GM20000 (cell line): ENCODE measurements around the gene ARFGAP1.

ENCODE experiments used
- DNase-seq: peaks from one replicate; pipeline ENCODE4 v3.0.0; 2012; ENCODE audit warnings: low spot score
- TF ChIP-seq, protein P1 (sequence below): IDR thresholded peaks from 2 replicates; pipeline ENCODE4 v1.5.1; 2012; ENCODE audit warnings: mild to moderate bottlenecking, control low read depth; ENCODE audit errors: extremely low read depth, missing control alignments

ARFGAP1 gene

DNA sequence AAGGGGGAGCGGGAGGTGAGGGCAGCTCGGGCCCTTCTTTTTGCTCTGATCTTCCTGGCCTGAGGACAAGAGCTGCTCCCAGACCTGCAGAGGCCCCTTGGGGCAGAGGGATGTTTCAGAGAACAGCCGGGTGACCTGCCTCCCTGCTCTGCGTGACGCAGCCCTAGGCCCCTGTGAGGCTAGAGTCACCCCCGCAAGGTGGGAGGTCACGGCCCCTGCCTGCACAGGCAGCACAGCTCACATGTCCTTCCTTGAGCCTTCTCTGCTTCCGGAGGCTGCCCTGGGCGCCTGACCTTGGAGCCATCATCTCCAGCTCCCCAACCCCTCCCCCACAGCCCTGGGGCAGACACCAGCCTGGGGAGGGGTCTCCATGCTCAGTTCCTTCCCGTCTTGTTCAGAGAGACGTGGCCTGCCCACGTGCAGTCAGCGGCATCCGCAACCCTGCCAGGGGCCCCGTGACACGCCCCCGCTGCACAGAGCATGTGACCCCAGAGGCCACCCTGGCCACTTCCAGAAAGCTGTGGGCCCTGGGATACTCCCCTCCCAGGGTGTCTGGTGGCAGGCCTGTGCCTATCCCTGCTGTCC is 37.1 kb upstream of the ARFGAP1 start, which contains the start of gene BIRC7:
TSS of gene BIRC7 (plus strand) at position 507 of the 585 bp plus-strand sequence. CDS start 192 bp downstream, outside the sequence.
- no peak for DNase-seq
- TF ChIP-seq, protein P1, sequence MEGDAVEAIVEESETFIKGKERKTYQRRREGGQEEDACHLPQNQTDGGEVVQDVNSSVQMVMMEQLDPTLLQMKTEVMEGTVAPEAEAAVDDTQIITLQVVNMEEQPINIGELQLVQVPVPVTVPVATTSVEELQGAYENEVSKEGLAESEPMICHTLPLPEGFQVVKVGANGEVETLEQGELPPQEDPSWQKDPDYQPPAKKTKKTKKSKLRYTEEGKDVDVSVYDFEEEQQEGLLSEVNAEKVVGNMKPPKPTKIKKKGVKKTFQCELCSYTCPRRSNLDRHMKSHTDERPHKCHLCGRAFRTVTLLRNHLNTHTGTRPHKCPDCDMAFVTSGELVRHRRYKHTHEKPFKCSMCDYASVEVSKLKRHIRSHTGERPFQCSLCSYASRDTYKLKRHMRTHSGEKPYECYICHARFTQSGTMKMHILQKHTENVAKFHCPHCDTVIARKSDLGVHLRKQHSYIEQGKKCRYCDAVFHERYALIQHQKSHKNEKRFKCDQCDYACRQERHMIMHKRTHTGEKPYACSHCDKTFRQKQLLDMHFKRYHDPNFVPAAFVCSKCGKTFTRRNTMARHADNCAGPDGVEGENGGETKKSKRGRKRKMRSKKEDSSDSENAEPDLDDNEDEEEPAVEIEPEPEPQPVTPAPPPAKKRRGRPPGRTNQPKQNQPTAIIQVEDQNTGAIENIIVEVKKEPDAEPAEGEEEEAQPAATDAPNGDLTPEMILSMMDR: no peak

DNA sequence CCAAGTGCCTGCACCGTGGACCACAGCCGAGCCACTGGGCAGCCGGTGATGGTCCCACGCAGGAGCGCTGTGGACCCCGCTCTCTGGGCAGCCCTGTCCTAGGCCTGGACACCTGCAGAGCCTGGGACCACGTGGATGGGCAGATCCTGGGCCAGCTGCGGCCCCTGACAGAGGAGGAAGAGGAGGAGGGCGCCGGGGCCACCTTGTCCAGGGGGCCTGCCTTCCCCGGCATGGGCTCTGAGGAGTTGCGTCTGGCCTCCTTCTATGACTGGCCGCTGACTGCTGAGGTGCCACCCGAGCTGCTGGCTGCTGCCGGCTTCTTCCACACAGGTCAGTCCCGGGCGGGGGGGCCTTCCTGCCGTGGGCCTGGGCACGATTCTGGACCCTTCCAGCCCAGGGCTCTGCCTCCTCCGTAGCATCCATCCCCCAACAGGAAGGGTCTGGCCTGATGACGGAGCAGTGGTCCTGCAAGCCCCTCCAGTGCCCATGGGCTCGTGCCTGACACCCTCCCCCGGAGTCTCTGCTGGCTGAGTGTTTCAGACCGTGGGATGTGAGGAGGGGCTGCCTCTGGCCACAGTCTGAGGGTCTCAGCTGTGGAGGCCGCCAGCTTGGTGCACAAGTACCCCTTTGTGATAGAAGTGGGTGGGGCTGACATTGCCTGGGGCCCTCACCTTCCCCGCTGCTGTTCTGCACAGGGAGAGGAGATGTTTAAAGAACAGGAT is 36.3 kb upstream of the ARFGAP1 start:
- no peak for DNase-seq
- TF ChIP-seq, protein P1: no peak

DNA sequence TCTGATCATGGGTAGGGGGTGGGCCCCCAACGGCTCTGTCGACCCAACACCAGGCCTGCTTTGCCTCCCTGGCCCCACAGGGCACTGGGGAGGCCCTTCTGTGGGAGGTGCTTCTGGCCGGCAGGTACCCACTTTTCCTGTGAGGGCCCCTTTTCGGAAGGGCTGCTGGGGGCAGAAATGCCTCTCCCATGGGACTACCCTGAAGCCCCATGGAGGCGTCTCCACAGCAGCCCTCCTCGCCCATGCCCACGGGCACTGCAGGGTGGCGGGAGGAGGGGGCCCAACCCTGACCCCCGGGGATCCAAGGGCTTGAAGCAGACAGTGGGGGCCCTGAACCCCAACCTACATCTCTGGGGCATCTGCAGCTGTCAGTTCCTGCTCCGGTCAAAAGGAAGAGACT is 34.6 kb upstream of the ARFGAP1 start:
- TF ChIP-seq, protein P1: no peak
- DNase-seq: no peak

DNA sequence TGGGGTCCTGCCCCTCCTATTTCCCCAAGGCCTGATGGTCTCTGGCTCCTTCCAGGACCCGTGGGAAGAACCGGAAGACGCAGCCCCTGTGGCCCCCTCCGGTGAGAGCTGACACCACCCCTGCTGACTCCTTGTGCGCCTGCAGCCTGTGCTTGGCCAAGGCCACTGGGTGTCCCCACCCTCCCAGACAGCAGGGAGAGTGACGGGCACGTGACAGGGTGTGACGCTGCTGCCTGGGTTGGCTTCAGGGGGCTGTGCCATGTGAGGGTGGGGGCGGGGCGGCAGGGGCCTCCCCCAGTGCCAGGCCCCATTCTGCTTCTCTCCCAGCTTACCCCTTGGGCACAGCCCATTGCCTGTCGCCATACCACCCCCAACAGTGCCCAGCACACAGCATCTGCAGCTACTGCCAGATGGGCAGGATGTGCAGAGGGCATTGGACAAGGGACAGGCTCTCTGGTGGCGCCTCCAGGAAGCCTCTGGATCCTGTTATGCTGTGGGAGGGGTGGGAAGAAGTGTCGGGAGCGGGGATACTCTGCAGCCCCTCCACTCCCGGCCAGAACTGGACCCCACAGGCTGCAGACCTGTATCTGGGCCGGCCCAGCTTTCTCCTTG is 34.0 kb upstream of the ARFGAP1 start:
- TF ChIP-seq, protein P1: no peak
- no peak for DNase-seq

DNA sequence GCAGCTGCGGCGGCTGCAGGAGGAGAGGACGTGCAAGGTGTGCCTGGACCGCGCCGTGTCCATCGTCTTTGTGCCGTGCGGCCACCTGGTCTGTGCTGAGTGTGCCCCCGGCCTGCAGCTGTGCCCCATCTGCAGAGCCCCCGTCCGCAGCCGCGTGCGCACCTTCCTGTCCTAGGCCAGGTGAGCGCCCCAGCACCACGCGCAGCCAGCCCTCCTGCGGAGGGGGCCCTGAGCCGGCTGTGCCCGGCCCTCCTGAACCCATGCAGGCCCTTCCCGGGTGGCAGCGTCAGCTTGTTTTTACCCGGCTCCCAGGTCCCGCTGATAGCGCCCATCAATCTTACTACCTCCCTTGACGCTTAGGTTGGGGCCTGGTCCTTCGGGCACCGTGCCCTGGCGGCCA is 33.2 kb upstream of the ARFGAP1 start:
- DNase-seq: no peak
- TF ChIP-seq, protein P1: no peak

DNA sequence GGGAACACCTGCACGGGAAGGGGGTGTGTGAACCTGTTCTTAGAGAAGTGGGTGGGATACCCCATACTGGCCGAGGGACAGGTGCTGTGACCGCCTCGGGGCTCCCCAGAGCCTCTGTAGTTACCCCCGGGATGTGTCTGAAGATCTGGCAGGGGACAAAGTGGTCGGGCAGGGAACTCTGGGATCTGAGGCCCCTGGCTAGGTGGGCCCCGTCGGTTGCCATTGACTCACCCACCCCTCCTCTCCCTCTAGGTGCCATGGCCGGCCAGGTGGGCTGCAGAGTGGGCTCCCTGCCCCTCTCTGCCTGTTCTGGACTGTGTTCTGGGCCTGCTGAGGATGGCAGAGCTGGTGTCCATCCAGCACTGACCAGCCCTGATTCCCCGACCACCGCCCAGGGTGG is 32.6 kb upstream of the ARFGAP1 start:
- no peak for DNase-seq
- TF ChIP-seq, protein P1: no peak

DNA sequence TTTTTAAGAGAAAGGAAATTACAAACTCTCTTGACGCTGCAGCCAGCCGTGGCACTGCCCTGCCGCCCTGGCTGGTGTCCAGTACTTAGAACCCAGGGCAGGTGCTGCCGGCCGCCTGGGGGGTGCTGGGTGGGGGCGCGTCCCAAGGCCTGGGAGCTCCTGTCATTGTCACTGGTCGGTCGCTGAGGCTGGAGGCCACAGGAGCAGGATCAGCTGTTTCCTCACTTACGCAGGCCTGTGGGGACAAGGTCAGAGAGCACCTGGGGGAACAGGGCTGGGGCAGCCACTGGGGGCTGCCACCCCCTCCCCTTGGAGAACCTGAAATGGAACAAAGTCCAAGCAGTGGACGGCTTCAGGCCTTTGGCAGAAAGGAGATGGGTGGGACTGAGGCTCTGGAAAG is 31.3 kb upstream of the ARFGAP1 start:
- no peak for DNase-seq
- TF ChIP-seq, protein P1: no peak
